A549 treated with Mapracorat at 1 μM for 4 hours (cell line): ENCODE measurements around the gene HAO2. TPM values are rescaled to one million over a fixed set of nuclear protein-coding genes. Genes with fewer than 3 reads are reported as not detected.

Source experiments
- total RNA-seq: library from RNA; stranded (reverse); fragments of 200-300 nt; extraction: Qiagen RNA extraction; gene quantifications from 5 replicates; pipeline ENCODE4 v1.2.3, GENCODE V29; 2022

Gene HAO2
- total RNA-seq: not detected in 5 replicates

GRCh38 chr1:119368554-119368953 lies at the start of gene HAO2:
HAO2 (plus strand) TSS chr1:119368785; CDS start chr1:119381086, 12,301 bp downstream.

GRCh38 chr1:119414950-119415349 lies 46.4 kb downstream of the HAO2 start, which contains the start of gene HSD3B2:
HSD3B2 (plus strand) TSS chr1:119415150; CDS start chr1:119415420, 270 bp downstream.

Other genes with a start within 250 kb of the HAO2 start
- gene WARS2, start 228.1 kb upstream of the HAO2 start, total RNA-seq: 4.9 to 6.5 TPM (median 4.9 TPM) in 5 replicates
- not detected in 5 replicates for gene HSD3B2, start 46.4 kb downstream of the HAO2 start, total RNA-seq
- gene HSD3B1, start 138.4 kb downstream of the HAO2 start, total RNA-seq: 0.27 TPM in 1 of 5 replicates, not detected in the others